GM18517 (cell line): Measurements from ENCODE around the gene MAGEA8.
"Not testable (repeated sequence)": the region's sequence is repeated elsewhere in the genome, so short reads cannot be mapped to it uniquely, and the experiment has no call there.

ENCODE experiments used
- ATAC-seq: cut with Tn5 transposase; IDR thresholded peaks from one replicate; pipeline ENCODE4 v1.9.1; 2021; ENCODE audit warnings: mild to moderate bottlenecking, moderate library complexity; ENCODE audit not compliant: unreplicated experiment

The MAGEA8 gene

DNA sequence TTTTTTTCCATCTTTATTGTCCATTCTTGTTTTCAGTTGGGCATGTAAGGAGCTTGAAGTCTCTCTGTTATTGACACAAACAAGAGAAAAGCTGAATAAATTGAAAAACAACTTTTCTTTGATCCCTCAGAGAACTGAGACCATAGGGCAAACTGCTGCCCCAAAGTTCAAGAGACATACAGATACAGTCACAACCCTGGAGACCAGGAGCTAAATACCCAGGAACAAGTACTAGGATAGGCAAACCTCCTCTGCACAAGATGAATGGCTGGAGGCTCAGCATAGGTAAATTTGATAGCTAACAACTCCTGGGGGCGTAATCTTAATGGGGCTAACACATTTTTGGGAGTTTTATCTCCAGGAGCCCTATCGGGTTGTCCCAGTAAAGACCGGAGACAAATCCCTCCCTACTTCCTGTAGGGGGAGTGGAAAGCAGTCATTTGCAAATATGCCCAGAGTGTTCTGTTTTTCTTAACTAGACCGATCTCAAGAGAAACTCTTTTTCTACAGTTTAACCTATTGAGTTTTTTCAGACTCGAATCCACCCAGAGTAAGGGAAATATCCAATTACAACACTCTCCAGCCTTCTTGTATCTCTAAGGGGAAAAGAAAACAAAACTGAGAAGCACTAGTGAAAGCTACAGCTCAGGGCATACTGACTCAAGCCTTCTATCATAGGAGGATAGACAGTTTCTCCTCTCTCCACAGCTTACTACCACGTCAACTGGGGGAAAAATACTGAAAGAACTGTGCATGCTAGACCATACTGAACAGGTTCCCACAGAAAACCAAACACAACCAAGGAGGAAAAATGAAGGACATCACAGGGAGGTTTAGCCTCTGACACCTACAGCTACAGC lies 23.1 kb downstream of the MAGEA8 start:
- ATAC-seq, result peak; percentile 83

DNA sequence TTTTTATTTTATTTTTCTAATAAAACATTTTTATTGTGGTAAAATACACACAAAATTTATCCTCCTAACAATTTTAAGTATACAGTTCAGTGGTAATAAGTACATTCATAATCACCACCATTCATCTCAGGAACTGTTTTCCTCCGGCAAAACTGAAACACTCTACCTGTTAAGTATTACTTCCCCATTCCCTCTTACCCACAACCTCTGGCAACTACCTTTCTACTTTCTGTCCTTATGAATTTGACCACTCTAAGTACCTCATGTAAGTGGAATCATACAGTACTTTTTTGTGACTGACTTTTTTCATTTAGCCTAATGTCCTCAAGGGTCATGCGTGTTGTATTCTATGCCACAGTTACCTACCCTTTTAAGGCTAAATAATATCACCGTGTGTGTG lies 27.3 kb downstream of the MAGEA8 start:
- peak; percentile 63 for ATAC-seq

DNA sequence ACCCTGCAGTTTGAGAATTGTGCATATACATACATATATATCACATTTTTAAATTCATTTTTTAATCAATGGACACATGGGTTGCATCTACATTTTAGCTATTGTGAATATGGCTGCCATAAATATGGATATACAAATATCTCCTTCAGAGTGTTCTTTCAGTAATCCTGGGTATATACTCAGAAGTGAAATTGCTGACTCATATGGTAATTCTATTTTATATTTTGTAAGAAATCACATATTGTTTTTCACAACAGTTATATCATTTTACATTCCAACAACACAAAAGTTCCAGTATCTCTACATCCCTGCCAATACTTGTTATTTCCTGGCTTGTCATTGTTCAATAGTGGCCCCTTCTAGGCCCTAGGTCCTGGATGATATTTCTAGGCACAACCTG lies 27.7 kb downstream of the MAGEA8 start:
- no peak for ATAC-seq

DNA sequence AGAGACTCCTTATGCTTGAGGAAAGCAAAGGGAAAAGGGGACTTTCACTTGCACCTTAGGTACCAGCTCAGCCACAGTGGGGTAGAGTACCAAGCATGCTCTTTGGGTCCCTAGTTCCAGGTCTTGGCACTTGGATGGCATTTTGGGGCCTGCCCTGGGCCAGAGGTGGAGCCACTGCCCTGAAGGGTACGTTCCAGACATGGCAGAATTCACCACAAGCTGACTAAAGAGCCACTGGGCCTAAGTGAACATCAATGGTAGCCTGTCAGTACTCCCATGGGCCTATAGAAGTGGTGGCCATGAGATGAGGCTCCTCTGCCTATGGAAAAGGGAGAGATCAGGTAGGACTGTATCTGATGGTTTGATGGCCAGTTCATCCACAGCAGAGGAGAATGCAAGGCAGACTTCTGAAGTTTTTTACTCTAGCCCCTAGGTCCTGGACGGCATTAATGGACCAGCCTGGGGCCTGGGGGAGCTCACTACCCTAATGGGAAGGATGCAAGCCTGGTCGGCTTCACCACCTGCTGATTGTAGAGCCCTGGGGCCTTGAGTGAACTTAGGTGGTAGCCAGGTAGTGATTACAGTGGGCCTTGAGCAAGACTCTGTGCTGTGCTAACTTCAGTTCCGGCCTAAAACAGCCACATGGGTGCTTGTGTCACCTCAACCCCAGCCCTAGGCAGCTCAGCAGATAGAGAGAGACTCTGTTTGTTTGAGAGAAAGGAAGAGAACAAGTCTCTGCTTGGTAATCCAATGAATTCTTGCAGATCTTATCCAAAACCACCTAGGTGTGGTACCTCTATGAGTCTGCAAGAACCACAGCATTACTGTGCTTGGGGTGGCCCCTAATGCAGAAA lies 28.6 kb downstream of the MAGEA8 start:
- no peak for ATAC-seq

- no peak for ATAC-seq
Measured at GRCh38 chrX:149910178-149910695, 29.3 kb downstream of the MAGEA8 start.

DNA sequence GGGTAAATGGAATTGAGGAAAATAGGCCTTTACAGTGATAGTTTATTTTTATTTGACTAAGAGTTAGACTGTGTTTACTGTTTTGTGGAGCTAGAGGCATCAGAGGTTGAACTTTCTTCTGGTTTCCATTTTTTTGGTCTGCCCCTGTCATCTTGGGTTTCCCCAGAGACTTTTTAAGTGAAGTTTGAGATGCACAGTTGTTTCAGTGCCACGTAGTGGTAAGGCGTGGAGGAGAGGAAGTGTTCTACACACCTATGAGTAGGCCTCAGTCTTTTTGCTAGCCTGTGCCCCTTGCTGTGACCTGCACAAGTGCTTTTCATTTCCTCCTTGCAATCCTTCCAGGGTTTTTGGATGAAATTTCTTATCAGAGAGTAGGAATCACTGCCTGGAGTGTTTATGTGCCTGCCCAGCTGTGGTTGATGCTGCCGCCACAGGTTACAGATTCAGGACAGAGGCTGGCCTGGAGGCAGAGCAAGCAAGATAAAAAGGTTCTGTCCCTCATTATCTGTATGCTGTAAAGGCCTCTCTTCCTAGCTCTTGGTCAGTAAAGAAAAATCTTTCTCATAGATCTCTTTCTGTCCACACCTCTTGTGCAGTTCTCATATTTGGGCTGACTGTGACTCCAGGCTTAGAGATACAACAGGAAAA lies 35.9 kb downstream of the MAGEA8 start:
- peak; percentile 75 for ATAC-seq

DNA sequence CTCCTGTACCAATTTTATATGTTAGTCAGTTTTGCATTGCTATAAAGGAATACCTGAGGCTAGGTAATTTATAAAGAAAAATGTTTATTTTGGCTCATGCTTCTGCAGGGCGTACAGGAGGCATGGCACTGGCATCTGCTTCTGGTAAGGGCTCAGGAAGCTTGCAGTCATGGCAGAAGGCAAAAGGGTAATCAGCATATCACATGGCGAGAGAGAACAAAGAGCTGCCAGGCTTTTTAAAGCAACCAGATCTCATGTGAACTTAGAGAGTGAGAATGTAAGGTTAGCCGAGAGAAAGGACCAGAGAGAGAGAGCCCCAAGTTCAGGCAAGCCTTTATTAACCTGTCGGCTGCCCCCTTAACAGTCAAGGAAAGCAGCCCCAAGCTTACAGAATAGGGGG lies 42.9 kb downstream of the MAGEA8 start:
- not testable (repeated sequence) for ATAC-seq

DNA sequence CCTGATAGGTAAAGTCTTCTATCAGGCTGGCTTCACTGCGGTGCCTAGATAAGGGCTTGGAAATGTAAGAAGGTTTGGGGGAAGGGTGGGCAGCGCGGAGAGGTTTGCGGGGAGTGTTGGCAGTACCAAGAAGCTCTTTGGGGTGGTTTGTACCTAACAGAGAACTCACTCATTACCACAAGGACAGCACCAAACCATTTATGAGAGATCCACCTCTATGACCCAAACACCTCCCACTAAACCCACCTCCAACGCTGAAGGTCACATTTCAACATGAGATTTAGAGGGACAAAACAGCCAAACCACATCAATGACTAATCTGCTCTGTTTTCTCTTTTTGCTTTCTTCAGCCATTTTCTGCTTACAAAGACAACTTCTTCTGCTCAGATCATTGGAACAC lies 43.5 kb downstream of the MAGEA8 start:
- not testable (repeated sequence) for ATAC-seq

GRCh38 chrX:149927245-149927963 lies 46.4 kb downstream of the MAGEA8 start:
- not testable (repeated sequence) for ATAC-seq

DNA sequence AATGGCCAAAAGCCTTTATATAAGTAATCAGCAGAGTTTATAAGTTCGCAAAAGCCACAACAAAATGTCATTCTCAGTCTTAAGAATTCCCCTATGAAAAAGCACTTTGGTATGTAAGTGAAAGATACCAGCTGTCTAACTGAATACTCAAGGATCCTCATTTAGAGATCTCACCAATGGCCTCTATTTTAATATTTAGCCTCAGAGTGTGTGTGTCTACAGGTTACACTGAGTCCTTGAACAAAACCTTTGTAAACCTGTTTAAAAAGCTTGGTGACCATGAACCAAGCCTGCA lies 46.9 kb downstream of the MAGEA8 start:
- not testable (repeated sequence) for ATAC-seq

DNA sequence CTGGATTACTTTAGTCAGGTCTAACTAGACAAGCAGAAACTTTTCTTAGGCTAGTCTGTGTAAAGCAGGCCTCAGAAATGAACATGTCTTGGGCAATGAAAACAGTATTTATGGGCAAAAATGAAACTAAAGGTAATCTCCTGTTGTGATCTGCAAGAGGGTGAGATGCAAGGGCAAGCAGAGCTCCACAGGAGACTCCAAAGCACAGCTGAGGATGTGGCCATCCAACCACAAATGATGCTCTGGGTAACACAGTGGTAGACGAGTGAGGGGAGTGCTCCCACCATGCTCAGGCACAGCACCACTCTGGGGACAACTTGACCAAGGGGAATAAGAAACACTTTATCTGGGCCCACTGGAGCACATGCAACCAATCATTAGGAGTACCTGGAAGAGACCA lies 47.7 kb downstream of the MAGEA8 start:
- ATAC-seq, result not testable (repeated sequence)

DNA sequence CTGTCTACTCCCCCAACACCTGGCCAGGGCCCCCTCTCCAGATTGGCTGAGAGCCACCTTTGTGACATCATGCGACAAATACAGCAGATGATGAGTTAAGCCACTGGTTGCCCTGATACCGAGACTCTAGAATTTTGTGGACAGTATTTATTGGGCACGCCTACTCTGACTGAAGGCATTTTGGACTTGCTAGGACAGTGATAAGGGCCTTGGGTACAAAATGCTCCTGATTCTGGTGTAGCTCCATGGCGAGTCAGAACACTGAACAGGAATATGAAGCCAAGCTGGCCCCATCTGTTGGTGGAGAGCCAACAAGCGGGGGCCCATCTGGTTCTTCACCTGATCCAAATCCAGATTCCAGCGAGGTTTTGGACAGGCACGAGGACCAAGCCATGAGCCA lies 48.4 kb downstream of the MAGEA8 start, which contains the start of gene HSFX4:
HSFX4 (plus strand) TSS at position 174 of the 400 bp plus-strand sequence; CDS start at position 246, 72 bp downstream.
- not testable (repeated sequence) for ATAC-seq

- not testable (repeated sequence) for ATAC-seq
Measured at GRCh38 chrX:149931355-149931754, 50.4 kb downstream of the MAGEA8 start.

DNA sequence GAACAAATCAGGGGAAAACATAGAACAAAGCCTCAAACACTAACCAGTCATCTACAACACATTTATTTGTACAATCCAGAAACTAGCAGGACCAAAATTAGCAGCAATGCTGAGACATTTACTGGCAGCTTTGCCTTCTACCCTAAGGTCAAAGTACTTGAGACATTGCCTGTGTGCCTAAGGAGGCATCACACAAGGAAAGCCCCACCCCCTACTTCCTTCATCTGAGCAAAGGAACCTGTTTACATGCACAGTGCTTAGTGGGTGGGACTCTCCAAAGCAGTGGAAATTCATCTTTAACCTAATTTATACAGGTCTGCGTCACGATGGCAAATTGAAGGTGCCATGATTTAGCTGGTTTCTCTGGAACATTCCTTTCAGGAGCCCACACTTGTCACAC lies 51.2 kb downstream of the MAGEA8 start:
- ATAC-seq, result not testable (repeated sequence)

GRCh38 chrX:149932970-149933369 lies 52.0 kb downstream of the MAGEA8 start:
- ATAC-seq, result not testable (repeated sequence)

DNA sequence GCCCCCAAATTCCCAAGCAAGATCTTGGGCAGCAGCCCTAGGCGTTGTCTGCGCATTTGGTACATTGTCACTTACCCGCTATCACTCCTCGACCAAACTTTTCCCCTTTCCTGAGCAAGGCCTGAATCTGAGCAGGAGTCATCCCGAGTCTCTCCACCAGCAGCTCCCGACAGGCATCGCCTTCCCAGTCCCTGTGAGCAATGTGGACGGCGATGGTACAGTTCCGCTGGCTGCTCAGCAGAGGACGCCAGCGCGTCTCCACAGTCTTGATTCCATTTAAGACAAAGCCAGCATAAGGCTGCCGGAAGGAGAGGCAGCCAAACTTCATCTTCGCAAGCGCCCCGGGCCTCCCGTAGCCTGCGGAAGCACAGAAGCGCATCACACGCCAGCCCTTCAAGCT lies 52.6 kb downstream of the MAGEA8 start:
- not testable (repeated sequence) for ATAC-seq
